DOHH2 (cell line): ENCODE measurements around the gene CEP41.

ENCODE experiments used
- CTCF ChIP-seq: fragments of 200-600 bp; sonication (generic); IDR thresholded peaks from one replicate; pipeline ENCODE4 v1.5.1; 2014; ENCODE audit warnings: antibody characterized with exemption, mild to moderate bottlenecking, low read depth, low read length; ENCODE audit not compliant: poor library complexity, severe bottlenecking
- EZH2phosphoT487 ChIP-seq: fragments of 200-600 bp; sonication (generic); IDR thresholded peaks from 2 replicates; pipeline ENCODE4 v1.6.1; 2017; ENCODE audit warnings: borderline replicate concordance, mild to moderate bottlenecking, antibody characterized with exemption, low read length, moderate library complexity, mixed read lengths

DNA sequence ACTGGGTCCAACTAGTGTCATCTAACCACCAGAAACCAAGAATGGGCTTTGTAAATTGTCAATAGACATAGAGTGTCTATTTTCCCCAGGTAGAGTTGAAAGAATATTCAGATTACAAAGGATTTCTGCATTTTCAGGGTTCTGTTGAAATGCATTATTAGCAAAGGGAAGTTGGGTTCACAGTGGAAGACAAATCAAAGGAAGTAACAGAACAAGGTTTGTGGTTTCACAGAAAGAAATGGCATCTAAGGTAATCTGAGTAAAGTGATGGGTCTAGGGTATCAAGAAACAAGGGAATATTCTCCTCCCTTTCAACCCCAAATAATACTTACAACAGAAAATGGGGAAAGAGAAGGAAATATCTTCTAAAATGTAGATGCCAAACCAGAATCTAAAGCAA lies 25.8 kb downstream of the CEP41 start:
- TF ChIP-seq CTCF (no peak), EZH2phosphoT487 (no peak)
